Ectodermal cell (in vitro differentiated cells): ENCODE results near the gene BOC.

ENCODE experiments used
- H3K27ac ChIP-seq: 2 replicates; pipeline ENCODE4 v1.7.0; 2013; ENCODE audit warnings: mild to moderate bottlenecking, low read depth, low read length; ENCODE audit not compliant: insufficient read depth, poor library complexity, severe bottlenecking
- H3K27me3 ChIP-seq: 2 replicates; pipeline ENCODE4 v1.7.0; 2013; ENCODE audit warnings: mild to moderate bottlenecking, low read length; ENCODE audit not compliant: insufficient read depth, control insufficient read depth, poor library complexity, severe bottlenecking
- H3K36me3 ChIP-seq: one replicate; pipeline ENCODE4 v1.7.0; 2013; ENCODE audit warnings: low read length; ENCODE audit not compliant: control insufficient read depth, insufficient read depth
- H3K4me1 ChIP-seq: one replicate; pipeline ENCODE4 v1.7.0; 2013; ENCODE audit warnings: low read length; ENCODE audit not compliant: control insufficient read depth, insufficient read depth
- H3K4me3 ChIP-seq: 2 replicates; pipeline ENCODE4 v1.7.0; 2013; ENCODE audit warnings: low read depth, low read length, control low read depth; ENCODE audit not compliant: insufficient read depth
- H3K9me3 ChIP-seq: 2 replicates; pipeline ENCODE4 v1.7.0; 2013; ENCODE audit warnings: mild to moderate bottlenecking, low read length, moderate library complexity; ENCODE audit not compliant: control insufficient read depth
- WGBS, 2 experiments: methylation state at CpG; one replicate each; pipeline ENCODE4 v1.1.7; 2013; ENCODE audit warnings: missing lambda C conversion rate in 2 of 2; 5-methylcytosine and 5-hydroxymethylcytosine counted together

BOC gene

DNA sequence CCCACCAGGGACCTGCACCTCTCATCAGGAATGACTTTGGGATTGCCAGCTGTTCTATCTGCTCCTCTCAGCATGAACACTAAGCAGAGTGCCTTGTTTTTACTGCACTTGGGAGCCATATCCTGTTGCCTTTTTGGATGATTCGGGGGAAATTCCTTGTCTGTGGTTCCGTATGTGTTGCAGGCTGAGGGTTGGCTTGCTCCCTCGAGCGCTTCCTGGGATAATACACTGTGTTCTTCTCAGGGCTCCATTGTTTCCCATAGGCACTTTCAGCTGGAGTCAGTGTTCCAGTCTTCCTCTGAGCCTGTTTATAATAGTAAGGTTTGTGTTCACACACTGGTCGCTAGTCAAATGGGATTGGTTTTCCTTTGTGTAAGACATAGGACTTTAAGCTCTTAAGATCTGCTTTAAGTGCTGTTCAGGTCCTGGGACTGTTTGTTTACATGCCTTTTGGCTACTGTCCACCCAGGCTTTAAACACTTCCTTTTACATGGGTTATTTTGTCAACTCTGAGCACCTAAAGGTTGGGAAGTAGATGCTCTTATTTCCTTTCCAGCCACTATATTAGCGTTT, 23.4 kb downstream of the BOC start:
- H3K9me3 ChIP-seq: no peaks in the 10 kb centered on the region
- H3K27me3 ChIP-seq: no peaks in the 10 kb centered on the region
- H3K36me3 ChIP-seq: peaks cover 34% of the 10 kb centered on the region
- WGBS, 2 experiments: 82 to 83% methylated on average over 6 of the region's 6 CpGs
- H3K4me3 ChIP-seq: no peak overlapping the region
- H3K27ac ChIP-seq: peak overlapping the region; percentile 17
- peaks cover 69% of the 10 kb centered on the region for H3K4me1 ChIP-seq

GRCh38 chr3:113238503-113238902, 27.1 kb downstream of the BOC start:
- Histone ChIP-seq H3K27ac (no peak overlapping the region), H3K4me3 (no peak overlapping the region), H3K27me3 (no peaks in the 10 kb centered on the region), H3K36me3 (peaks cover 30% of the 10 kb centered on the region), H3K4me1 (peaks cover 75% of the 10 kb centered on the region), H3K9me3 (no peaks in the 10 kb centered on the region)
- WGBS, 2 experiments: 93 to 97% methylated on average over 1 to 2 of the region's 2 CpGs

- H3K27ac ChIP-seq: peak overlapping the region; percentile 99
Measured at GRCh38 chr3:113240841-113241240, 29.5 kb downstream of the BOC start.

DNA sequence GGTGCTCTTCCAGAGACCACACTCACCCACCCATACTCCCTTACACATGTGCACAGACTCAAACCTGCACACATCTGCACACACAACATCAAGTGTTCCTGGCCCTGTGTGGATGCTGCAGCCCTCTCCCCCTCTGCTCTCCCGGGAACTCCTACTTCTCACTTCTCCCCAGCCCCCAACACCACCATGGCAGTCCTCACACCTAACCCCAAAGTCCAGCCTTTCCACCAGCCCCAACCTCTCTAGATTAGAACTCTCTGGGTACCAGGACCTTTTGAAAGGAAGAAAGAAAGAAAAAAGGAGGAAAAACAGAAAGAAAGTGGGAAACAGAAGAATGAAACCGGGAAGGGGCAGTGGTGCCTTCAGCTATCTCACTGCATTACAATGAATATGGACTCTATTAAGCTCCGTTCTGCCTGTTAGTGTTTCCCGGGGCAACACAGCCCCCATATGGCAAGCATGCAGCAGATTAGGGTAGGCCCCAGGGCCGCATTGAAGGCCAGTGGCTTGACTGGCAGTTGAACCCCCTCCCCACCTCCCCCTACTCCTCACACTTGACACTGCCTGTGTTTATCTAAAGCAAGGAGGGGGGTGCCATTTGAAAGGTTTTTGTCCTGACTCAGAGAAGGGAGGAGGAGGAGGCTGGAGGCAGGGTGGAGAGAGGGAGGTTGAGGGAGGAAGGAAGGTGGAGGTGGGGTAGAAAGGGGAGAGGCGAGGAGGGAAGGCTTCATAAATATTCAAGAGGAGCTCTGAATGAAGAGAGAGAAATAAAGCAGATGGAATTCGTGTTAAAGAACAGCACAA, 30.1 kb downstream of the BOC start:
- 3 to 11% methylated on average over 7 of the region's 7 CpGs for WGBS, 2 experiments

More at GRCh38 chr3:113240841-113241240, 29.5 kb downstream of the BOC start:
- Histone ChIP-seq H3K4me3 (peak overlapping the region; percentile 5), H3K36me3 (peaks cover 14% of the 10 kb centered on the region), H3K9me3 (no peaks in the 10 kb centered on the region), H3K4me1 (peaks cover 71% of the 10 kb centered on the region), H3K27me3 (no peaks in the 10 kb centered on the region)
- WGBS, 2 experiments: 80 to 84% methylated on average over 3 of the region's 3 CpGs

GRCh38 chr3:113242096-113242581, 30.8 kb downstream of the BOC start:
- Histone ChIP-seq H3K27ac (peak overlapping the region; percentile 99), H3K36me3 (peaks cover 13% of the 10 kb centered on the region), H3K4me1 (peaks cover 76% of the 10 kb centered on the region), H3K4me3 (peak overlapping the region; percentile 1), H3K27me3 (no peaks in the 10 kb centered on the region), H3K9me3 (no peaks in the 10 kb centered on the region)
- WGBS, 2 experiments: 28 to 33% methylated on average over 6 of the region's 7 CpGs

More for the DNA sequence above, 30.1 kb downstream of the BOC start:
- Histone ChIP-seq H3K36me3 (peaks cover 14% of the 10 kb centered on the region), H3K4me1 (peaks cover 75% of the 10 kb centered on the region), H3K4me3 (peak overlapping the region; percentile 5), H3K9me3 (no peaks in the 10 kb centered on the region), H3K27ac (peak overlapping the region; percentile 99), H3K27me3 (no peaks in the 10 kb centered on the region)

DNA sequence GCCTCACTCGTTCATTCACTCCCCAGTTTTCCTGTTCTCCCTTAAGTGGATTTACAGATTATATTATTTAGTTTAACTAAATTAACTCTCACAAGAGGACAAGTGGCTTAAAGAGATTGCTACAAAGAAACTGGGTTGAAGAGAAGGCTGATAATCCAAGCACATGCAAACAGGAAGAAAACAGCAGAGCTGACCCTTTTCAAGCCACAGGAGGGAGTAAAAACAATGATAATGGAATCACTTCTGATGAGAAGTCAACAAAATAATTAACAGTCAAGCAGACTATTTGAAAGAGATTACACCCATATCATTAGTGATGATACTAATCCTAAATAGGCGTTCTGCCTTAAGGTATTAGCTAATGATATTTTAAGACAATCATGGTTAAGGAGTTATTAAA, 31.7 kb downstream of the BOC start:
- WGBS, 2 experiments: 60 to 67% methylated on average over 1 to 2 of the region's 2 CpGs

DNA sequence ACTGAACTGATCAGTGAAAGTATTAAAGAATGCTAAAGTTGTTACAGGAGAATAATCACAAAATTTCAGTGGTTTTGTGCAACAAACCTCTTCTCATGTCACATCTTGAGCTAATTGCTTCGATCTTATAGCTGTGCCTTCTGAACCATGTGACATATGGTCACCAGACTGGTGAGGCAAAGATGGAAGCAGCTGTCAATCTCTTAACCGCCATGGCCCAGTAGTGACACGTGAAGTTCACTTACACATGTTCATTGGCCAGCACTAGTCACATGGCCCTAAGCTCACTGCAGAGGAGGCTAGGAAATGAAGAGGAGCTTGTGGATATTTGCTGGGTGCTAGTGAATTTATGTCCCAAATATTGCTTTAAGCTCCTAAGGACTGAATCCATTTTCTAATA, 32.5 kb downstream of the BOC start:
- Histone ChIP-seq H3K9me3 (no peaks in the 10 kb centered on the region), H3K27ac (no peak overlapping the region), H3K4me1 (peaks cover 79% of the 10 kb centered on the region), H3K27me3 (no peaks in the 10 kb centered on the region), H3K4me3 (no peak overlapping the region), H3K36me3 (peaks cover 12% of the 10 kb centered on the region)
- WGBS, 2 experiments: 93 to 94% methylated on average over 3 of the region's 3 CpGs

More for the DNA sequence above, 31.7 kb downstream of the BOC start:
- Histone ChIP-seq H3K27me3 (no peaks in the 10 kb centered on the region), H3K4me1 (peaks cover 77% of the 10 kb centered on the region), H3K36me3 (peaks cover 8% of the 10 kb centered on the region), H3K27ac (peak overlapping the region; percentile 20), H3K4me3 (no peak overlapping the region), H3K9me3 (no peaks in the 10 kb centered on the region)

DNA sequence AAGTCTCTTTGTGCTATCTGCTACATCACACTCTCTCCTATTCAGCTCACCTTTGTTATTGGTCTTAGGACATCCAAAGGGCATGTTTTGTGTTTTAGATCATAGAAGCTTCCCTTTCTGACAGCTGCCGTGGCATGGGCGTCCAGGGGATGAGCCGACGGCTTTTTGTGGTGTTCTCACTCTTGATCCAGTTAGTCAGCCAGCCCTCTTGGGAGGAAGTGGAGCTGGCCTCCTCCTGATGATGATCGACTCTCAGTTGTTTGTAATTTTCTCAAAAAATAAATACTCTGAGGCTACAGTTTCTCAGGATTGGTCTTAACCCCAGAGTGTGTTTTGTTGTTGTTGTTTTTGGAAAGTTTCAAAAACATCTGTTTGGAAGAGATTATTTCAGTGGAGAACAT, 34.4 kb downstream of the BOC start:
- Histone ChIP-seq H3K4me1 (peaks cover 63% of the 10 kb centered on the region), H3K4me3 (no peak overlapping the region), H3K36me3 (peaks cover 21% of the 10 kb centered on the region), H3K27me3 (no peaks in the 10 kb centered on the region), H3K27ac (peak overlapping the region; percentile 4), H3K9me3 (no peaks in the 10 kb centered on the region)
- WGBS, 2 experiments: 37 to 51% methylated on average over 4 to 5 of the region's 5 CpGs

DNA sequence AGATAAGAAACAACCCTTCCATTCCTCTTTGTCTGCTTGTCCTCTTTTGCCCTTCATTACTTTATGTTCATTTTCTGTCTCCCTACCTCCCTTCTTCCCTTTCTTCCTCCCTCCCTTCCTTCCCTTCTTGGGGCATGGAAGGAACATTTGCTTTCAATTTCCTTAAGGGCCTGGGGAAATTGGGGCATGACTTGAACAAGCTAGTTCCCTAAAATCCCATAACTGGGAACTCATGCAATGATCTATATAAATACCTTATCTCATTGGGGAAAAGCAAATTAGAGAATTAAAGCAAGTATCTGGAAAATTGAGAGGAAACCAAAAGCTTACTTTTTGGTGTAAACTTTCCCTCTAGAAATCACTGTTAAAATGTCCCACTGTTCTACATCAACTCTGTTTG, 35.7 kb downstream of the BOC start:
- H3K27ac ChIP-seq: no peak overlapping the region
- H3K9me3 ChIP-seq: no peaks in the 10 kb centered on the region
- no peaks in the 10 kb centered on the region for H3K27me3 ChIP-seq
- peaks cover 56% of the 10 kb centered on the region for H3K4me1 ChIP-seq
- no peak overlapping the region for H3K4me3 ChIP-seq
- peaks cover 34% of the 10 kb centered on the region for H3K36me3 ChIP-seq

DNA sequence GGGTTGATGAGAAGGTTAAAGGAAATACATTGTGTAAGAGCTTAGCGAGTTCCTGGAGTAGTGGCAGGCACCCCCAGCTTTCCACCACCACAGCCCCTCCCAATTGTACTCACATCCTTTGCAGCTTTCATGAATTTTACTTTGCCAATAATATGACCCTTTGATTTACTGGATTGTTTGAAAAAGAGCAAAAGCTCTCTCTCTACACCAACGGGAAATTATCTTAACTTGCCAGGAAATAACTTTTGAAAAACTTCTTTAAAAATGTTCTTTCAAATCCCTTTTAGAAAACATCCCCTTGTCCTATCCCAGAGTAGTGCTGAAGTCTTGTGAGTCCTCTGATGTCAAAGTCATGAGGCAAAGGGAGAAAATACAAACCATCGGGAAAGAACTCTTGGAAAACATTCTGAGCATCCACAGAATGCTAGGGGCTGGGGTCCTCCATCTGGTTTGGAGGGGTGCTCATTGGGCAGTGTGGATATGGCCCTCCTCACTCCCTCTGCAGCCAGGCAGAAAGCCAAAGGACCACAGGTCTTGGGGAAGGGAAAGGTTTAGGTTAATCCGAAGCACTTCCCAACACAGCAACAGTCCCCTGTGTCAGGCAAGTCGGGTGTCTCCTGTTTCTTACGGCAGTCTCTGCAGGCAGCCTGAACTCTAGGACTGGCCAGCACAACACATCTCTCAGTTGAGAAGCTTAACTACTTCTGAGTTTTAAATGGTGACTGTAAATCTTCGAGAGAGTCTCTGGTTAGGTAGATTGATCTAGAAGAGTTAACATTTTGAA, 36.5 kb downstream of the BOC start:
- Histone ChIP-seq H3K27ac (no peak overlapping the region), H3K9me3 (no peaks in the 10 kb centered on the region), H3K4me1 (peaks cover 56% of the 10 kb centered on the region), H3K36me3 (peaks cover 42% of the 10 kb centered on the region), H3K27me3 (no peaks in the 10 kb centered on the region), H3K4me3 (no peak overlapping the region)
- WGBS, 2 experiments: 52 to 63% methylated on average over 5 to 6 of the region's 7 CpGs
